CD4-positive, alpha-beta T cell treated with Interferon alpha-2 for 1 hour (primary cell): ENCODE measurements around the gene IER5.
"Not testable (repeated sequence)": the region's sequence is repeated elsewhere in the genome, so short reads cannot be mapped to it uniquely, and the experiment has no call there.

Experiments used
- DNase-seq, 2 donors: peaks; one replicate each; pipeline ENCODE4 v3.0.0-alpha.2; 2020 to 2022

Gene IER5

DNA sequence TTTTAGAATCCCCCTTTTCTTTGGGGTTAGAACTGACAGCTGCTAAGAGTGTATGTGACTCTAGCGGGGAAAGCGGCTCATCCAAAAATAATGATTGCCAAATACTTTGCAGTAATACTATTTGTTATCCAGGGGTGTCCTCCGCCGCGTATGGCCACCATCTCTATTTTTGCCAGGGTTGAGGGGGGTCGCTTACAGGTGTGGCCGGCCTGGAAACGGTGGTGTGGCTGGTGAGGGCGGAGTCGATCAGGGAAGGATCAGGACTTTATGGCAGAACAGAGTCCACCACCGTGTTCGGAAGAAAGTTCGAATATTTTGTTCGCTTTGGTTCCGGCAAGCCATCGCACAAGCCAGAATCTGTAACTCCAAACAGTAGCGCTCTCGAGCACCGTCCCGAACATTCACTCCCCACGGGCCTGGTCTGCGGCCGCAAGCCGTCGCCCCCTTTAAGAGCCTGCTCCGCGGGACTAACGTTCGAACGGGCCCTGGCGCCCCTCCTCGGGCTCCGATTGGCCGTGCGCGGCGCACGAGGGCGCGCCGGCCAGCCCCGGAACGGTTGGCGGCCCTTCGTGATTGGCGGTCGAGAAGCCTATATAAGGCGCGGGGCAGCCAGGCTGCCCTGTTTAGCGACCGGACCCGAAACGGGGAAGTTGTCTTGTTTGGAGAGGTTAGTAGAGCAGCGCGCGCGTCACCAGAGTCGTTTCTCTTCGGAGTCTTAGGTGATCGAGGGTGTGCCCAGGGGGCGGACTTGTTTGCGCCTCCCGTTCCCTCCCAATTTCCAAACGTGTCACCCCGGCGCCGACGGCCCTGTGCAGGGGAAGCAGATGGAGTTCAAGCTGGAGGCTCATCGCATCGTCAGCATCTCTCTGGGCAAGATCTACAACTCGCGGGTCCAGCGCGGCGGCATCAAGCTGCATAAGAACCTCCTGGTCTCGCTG, at the start of gene IER5:
Gene IER5 (plus strand): TSS at position 622 of the 938 bp plus-strand sequence. CDS start 203 bp downstream, at position 825.
- DNase-seq, result peak; percentile 97

GRCh38 chr1:181040284-181040865, 48.1 kb upstream of the IER5 start:
- DNase-seq, result no peak

DNA sequence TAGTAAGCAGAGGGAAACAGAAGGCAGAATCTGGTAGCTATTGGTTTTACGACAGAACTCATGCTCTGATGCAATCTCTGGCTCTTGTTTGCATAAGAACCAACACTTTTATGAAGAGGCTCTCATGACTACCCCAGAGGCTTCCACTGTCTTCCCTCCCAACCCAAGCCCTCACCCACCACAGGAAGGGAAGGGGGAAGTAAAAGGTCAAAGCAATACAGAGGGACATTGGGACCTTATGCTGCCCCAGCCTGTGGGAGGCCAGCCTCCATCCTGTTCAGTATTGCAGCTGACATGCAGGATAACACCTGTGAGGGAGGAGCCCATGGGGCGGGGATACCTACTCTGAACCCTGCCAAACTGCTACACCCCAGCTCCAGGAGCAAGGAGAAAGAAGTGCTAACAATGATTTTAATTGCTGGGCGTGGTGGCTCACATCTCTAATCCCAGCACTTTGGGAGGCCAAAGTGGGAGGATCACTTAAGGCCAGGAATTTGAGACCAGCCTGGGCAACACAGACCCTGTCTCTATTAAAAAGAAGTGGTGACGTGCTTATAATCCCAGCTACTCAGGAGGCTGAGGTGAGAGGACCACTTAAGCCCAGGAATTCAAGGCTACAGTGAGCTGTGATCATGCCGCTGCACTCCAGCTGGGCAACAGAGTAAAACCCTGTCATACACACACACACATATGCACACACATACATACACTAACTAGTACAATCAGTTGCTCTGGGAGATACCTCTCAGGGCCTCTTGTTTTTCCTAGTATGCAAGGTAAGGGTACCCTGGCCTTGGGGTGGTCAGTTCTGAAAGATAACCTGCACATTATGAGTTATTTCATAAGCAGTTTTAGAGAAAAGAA, 45.2 kb upstream of the IER5 start:
- DNase-seq, result peak in 1 of 2 donors; percentile 46

DNA sequence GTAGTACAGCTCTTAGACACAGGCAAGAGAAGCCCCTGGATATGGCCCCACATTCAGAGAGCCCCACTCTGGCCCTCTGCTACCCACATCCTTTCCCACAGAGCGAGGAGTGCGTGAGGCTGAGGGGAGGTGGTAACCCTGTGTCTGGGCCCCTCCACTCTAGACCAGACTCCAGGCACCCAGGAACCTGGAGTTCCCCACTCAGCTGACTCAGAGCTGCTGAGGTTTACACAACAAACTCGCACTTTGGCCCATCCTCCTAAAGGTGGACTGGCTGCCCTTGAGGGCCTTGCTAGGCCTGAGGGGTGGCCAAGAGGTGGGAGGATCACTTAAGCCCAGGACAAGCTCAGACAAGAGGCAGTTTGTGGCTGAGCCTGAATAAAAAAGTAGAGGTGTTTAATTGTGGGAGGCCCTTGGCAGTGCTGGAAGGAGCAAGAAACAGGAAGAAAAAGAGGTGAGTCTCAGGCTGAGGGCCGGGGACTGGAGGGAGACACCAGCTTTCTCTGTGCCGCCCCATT, 44.0 kb upstream of the IER5 start:
- peak in 1 of 2 donors; percentile 53 for DNase-seq

GRCh38 chr1:181045946-181046345, 42.6 kb upstream of the IER5 start:
- DNase-seq, result not testable (repeated sequence)

DNA sequence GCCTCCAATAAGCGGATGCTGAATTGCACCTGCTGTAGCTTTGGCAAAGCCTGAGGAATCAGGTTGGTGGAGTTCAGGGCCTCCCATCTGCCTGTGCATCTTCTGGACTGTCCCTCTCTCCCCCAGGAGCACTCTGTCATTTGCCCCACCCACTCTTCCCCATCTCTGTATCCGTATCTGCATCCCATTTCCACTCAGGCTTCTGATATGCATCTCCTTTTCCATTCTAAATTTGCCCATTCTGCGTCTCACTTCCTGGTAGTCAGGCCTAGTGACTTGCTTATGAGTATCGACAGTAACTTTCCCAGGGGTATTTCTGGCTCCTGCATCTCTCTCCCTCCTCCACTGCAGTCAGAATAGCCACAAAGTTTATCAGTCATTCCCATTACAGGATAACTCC, 39.1 kb upstream of the IER5 start:
- no peak for DNase-seq

DNA sequence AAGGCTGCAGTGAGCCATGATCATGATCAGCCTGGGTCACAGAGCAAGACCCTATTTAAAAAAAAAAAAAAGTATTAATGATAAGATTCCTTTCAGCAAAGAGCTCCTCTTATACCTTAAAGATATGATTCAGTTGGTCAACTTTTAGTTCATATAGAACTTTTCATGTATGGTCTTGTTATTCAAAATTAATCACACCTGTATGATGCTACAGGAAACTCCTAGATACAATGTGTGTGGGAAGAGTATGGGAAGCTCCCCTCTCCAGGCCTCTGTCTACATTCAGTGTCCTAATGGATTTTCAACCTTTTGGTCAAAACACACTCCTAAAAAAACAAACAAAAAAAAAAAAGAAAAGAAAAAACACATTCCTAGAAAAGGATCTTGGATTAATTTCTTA, 37.6 kb upstream of the IER5 start:
- no peak for DNase-seq

DNA sequence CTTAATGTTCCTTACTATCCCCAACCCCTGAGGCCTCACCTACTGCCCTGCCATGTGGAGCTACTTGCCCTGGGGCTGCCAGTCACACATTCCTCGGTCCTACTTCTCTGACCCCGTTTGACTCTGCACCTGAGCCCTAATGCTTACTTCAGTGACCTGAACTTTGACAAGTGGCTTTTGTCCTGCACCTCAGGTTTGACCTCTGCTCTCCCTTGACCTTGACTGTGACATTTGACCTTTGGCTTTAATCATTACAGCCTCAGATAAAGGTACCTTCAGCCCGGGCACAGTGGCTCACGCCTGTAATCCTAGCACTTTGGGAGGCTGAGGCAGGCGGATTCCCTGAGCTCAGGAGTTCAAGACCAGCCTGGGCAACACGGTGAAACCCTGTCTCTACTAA, 31.9 kb upstream of the IER5 start:
- no peak for DNase-seq

DNA sequence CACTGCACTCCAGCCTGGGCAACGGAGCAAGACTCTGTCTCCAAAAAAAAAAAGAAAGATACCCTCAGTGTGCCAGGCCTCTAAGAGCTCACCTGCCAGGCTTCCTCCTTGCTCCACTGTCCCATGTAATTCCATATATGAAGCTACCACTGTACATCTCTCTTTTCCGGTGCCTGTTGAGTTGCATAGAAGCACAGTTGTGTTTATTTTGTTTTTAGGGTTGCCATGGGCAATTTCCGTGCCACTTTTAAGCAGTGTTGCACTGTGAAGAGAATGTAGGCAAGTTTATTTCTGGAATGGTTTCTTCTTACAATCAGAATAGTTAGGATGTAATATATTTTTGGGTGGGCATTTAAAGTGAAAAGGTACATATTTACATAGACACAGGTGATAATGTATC, 31.4 kb upstream of the IER5 start:
- no peak for DNase-seq

DNA sequence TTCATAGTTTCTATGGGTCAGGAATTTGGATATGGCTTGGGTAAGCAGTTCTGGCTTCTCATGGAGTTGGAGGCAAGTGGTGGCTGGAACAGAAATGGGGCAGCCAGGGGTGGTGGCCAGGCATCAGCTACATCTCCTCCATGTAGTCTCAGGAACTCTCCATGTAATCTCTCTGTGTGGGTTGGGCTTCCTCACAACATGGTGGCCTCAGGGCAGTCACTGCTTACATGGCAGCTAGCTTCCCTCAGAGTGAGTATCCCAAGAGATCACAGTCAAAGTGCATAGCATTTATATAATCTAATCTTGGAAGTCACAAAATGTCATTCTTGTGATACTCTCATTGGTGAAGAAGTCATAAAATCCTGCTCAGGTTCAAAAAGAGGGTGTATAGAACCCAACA, 29.1 kb upstream of the IER5 start:
- no peak for DNase-seq

- DNase-seq, result no peak
Observed at GRCh38 chr1:181060066-181060465, 28.4 kb upstream of the IER5 start.

GRCh38 chr1:181060947-181061346, 27.6 kb upstream of the IER5 start:
- DNase-seq, result not testable (repeated sequence)

- no peak for DNase-seq
Observed at GRCh38 chr1:181061487-181061886, 27.0 kb upstream of the IER5 start.

DNA sequence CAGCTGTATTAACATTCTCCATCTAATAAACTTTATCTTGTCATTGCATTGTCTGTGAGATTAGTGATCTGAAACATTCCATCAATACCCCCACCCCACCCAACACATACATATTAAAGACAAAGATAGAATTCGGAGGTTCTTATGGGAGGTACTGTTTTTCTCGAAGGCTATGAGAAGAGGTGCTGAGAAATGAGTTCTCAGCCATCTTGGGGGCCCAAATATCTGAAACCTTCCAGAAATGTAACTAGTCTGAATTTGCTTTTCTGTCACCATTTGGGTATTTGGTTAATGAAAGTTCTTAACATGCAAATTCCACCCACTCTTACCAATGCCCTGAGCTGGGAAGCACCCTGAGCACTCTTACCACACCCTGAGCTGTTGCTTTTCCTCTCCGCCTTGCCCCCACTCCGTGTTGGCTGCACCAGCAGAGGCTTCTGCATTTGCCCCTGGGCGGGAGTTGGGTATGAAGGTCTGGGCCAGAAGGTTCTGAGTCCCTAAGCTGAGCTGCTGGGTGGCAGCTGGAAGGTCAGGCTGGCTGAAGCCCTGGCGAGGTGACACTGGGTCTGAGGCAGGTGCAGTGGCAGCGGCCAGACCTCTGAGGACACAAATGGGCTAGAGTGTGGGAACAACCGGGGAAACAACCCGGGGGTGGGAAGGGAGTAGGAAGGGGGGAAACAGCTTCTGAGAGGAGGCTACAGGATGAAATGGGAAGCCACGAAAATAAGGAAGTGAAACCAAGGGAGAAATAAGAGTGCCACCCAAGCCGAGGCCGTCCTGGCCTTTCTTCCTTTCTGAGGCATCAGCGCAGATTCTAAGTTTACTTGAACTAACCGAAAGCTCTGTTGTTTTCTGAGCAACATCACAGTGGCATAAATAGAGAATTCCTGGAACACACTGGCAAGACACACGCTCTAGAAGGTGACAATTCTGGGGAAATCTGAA, 26.3 kb upstream of the IER5 start:
- DNase-seq, result peak; percentile 22 to 43

DNA sequence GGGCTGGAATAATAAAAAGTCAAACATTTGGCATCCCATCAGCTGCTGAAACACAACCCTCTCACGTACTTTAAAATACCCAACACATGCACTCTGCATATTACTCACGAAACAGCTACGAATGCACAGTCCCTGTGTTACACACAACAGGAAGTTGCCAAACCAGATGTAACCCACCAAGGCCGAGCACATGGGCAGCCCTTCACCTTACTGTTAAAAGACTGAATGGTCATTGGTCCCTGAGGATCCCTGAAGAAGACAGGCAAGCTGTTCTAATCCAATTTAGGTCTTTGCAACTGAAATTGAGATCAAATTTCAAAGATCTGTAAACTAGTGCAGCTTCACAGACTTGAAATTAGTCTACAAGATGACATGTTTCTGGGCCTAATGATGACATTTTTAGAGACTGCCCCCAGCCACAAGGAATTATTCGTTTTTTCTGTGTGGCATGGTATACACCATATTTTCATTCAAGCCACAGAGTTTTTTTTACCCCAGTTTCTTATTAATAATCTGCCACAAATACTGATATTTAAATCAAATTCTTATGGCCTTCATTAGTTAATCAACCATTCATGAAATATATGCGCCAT, 25.6 kb upstream of the IER5 start:
- peak; percentile 26 to 36 for DNase-seq

- no peak for DNase-seq
Observed at GRCh38 chr1:181064011-181064623, 24.4 kb upstream of the IER5 start.

- DNase-seq, result no peak
Observed at GRCh38 chr1:181064702-181065101, 23.8 kb upstream of the IER5 start.

DNA sequence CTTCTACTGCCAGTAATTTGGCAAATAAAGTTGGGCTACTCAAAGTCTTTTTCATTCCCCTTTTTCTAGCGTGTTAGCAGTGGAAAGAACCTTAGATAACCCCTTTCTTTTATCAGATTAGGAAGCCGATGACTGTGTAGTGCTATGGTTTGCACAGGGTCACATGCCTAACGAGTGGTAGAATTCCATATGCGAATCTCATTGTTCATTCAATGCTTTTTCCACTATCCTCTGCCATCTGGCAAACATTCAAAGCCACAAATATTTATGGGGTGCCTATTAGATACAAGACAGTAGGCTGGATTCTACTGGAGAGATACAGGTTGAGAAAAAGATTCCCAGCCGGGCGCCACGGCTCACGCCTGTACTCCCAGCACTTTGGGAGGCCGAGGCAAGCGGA, 14.9 kb upstream of the IER5 start:
- no peak for DNase-seq

GRCh38 chr1:181075766-181076350, 12.6 kb upstream of the IER5 start:
- no peak for DNase-seq

DNA sequence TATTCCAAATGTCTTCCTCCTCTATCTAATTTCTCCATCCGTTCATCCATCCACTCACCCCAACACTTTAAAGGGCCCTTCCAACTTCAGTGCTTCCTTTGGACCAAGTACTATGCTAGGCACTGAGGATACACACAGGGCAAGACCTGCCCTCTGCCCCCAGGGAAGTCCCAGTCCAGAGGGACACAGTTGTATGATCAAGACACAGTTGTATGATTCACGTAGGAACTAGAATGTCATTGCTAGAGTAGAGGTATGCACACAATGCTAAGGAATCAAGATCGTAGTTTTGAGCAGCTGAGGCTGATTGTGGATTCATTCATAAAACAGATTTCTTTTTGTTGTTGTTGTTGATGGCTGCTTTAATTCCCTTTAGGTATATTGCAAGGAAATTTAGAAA, 11.6 kb upstream of the IER5 start:
- DNase-seq, result no peak
